NT2/D1 (cell line): Measurements from ENCODE around the gene PTCRA.

ENCODE experiments used
- YY1 ChIP-seq: IDR thresholded peaks from 2 replicates; pipeline ENCODE4 v1.6.1; 2011; ENCODE audit not compliant: insufficient read length, insufficient read depth
- ZNF274 ChIP-seq: IDR thresholded peaks from 2 replicates; pipeline ENCODE4 v1.6.1; 2011; ENCODE audit warnings: mild to moderate bottlenecking, low read depth, low read length

- no peak for TF ChIP-seq ZNF274
- no peak for TF ChIP-seq YY1
These were observed 11.4 kb upstream of the PTCRA start for GRCh38 chr6:42904467-42904866.
